GM18867 (cell line): Measurements from ENCODE around the gene PLEKHO2.
"Not testable (repeated sequence)": the region's sequence is repeated elsewhere in the genome, so short reads cannot be mapped to it uniquely, and the experiment has no call there.

Experiments used
- ATAC-seq: cut with Tn5 transposase; IDR thresholded peaks from one replicate; pipeline ENCODE4 v1.9.1; 2021; ENCODE audit warnings: mild to moderate bottlenecking, moderate library complexity; ENCODE audit not compliant: unreplicated experiment

Gene PLEKHO2

GRCh38 chr15:64841344-64842095 lies at the start of gene PLEKHO2:
TSS of gene PLEKHO2 (plus strand) at chr15:64841915. CDS start at chr15:64842017, 102 bp downstream.
- ATAC-seq = peak; percentile 51

GRCh38 chr15:64792282-64792681 lies 49.4 kb upstream of the PLEKHO2 start:
- ATAC-seq = no peak

- ATAC-seq = not testable (repeated sequence)
Observed at GRCh38 chr15:64795299-64795698, 46.4 kb upstream of the PLEKHO2 start.

- ATAC-seq = not testable (repeated sequence)
Observed at GRCh38 chr15:64795921-64796320, 45.8 kb upstream of the PLEKHO2 start.

GRCh38 chr15:64798905-64799304 lies 42.8 kb upstream of the PLEKHO2 start:
- ATAC-seq = not testable (repeated sequence)

GRCh38 chr15:64800476-64800875 lies 41.2 kb upstream of the PLEKHO2 start:
- ATAC-seq = no peak

- no peak for ATAC-seq
Observed at GRCh38 chr15:64803526-64803925, 38.2 kb upstream of the PLEKHO2 start.

- ATAC-seq = no peak
Observed at GRCh38 chr15:64804619-64805018, 37.1 kb upstream of the PLEKHO2 start.

- ATAC-seq = no peak
Observed at GRCh38 chr15:64806509-64806908, 35.2 kb upstream of the PLEKHO2 start.

- no peak for ATAC-seq
Observed at GRCh38 chr15:64807051-64807749, 34.5 kb upstream of the PLEKHO2 start.

- no peak for ATAC-seq
Observed at GRCh38 chr15:64807751-64808222, 33.9 kb upstream of the PLEKHO2 start.

GRCh38 chr15:64808785-64809453 lies 32.8 kb upstream of the PLEKHO2 start:
- no peak for ATAC-seq

GRCh38 chr15:64809649-64810496 lies 31.8 kb upstream of the PLEKHO2 start:
- ATAC-seq = no peak

- no peak for ATAC-seq
Observed at GRCh38 chr15:64810497-64811326, 31.0 kb upstream of the PLEKHO2 start.

GRCh38 chr15:64813075-64813474 lies 28.6 kb upstream of the PLEKHO2 start:
- ATAC-seq = no peak

GRCh38 chr15:64814283-64814682 lies 27.4 kb upstream of the PLEKHO2 start:
- not testable (repeated sequence) for ATAC-seq

- not testable (repeated sequence) for ATAC-seq
Observed at GRCh38 chr15:64814965-64815364, 26.8 kb upstream of the PLEKHO2 start.

GRCh38 chr15:64816452-64816851 lies 25.3 kb upstream of the PLEKHO2 start:
- ATAC-seq = no peak

GRCh38 chr15:64824929-64825430 lies 16.7 kb upstream of the PLEKHO2 start:
- peak; percentile 3 for ATAC-seq
